Heart right ventricle (tissue), 16 donors: Measurements from ENCODE around the gene PRKCSH. TPM values are rescaled to one million over a fixed set of nuclear protein-coding genes. Genes with fewer than 3 reads are reported as not detected.
A peak's percentile ranks its signal among the peaks of the same experiment; 100 is the strongest.
"Not testable (repeated sequence)": the region's sequence is repeated elsewhere in the genome, so short reads cannot be mapped to it uniquely, and the experiment has no call there.

Experiments
- ATAC-seq, 8 donors: fragments of 200-7000 bp; cut with Tn5 transposase; one replicate each; pipeline ENCODE4 v1.9.1; 2020; ENCODE audit warnings: mild to moderate bottlenecking in 8 of 8, moderate library complexity in 8 of 8, moderate number of reproducible peaks in 1 of 8
- DNase-seq, 2 donors: peaks; one replicate each; pipeline ENCODE4 v3.0.0-alpha.2; 2020
- H3K27ac ChIP-seq, 10 donors: fragments of 200-600 bp; sonication (generic) in 2 of 10; one replicate each; pipeline versions ENCODE4 v1.5.0 to v1.8.0; 2020 to 2022; ENCODE audit warnings: mild to moderate bottlenecking in 3 of 10
- H3K27me3 ChIP-seq, 7 donors: fragments of 200-600 bp; one replicate each; pipeline ENCODE4 v1.8.0; 2021 to 2022; ENCODE audit warnings: mild to moderate bottlenecking in 2 of 7
- H3K36me3 ChIP-seq, 9 donors: fragments of 200-600 bp; sonication (generic) in 1 of 9; one replicate each; pipeline versions ENCODE4 v1.5.0 to v1.8.0; 2020 to 2022; ENCODE audit warnings: mild to moderate bottlenecking in 2 of 9
- H3K4me1 ChIP-seq, 9 donors: fragments of 200-600 bp; sonication (generic) in 1 of 9; one replicate each; pipeline versions ENCODE4 v1.5.0 to v1.8.0; 2020 to 2022; ENCODE audit warnings: mild to moderate bottlenecking in 4 of 9
- H3K4me3 ChIP-seq, 10 donors: fragments of 200-600 bp; sonication (generic) in 2 of 10; one replicate each; pipeline versions ENCODE4 v1.5.0 to v1.8.0; 2020 to 2022; ENCODE audit warnings: mild to moderate bottlenecking in 7 of 10, moderate library complexity in 2 of 10
- H3K9me3 ChIP-seq, 11 donors: fragments of 200-600 bp in 10 of 11; sonication (generic) in 2 of 11; one replicate each; pipeline versions ENCODE4 v1.5.0 to v1.8.0; 2013 to 2022; ENCODE audit warnings: mild to moderate bottlenecking in 2 of 11, control low read depth in 1 of 11, moderate library complexity in 1 of 11
- CTCF ChIP-seq, 9 donors: fragments of 200-600 bp; sonication (generic) in 2 of 9; IDR thresholded peaks; one replicate each; pipeline versions ENCODE4 v1.5.0 to v1.8.0; 2021 to 2022; ENCODE audit warnings: antibody characterized with exemption in 9 of 9, mild to moderate bottlenecking in 5 of 9, moderate library complexity in 1 of 9
- WGBS, 2 donors: extraction: QIAGEN DNeasy Blood & Tissue Kit; methylation state at CpG; one replicate each; pipeline ENCODE4 v1.1.7; 2013; ENCODE audit warnings: inconsistent platforms in 1 of 2; 5-methylcytosine and 5-hydroxymethylcytosine counted together
- intact Hi-C, 10 donors: fragments of 100-400 bp; cut with DNase I; formaldehyde crosslinking; loops; one replicate each; pipeline versions ENCODE4 v1.11.1 to v1.14.2; 2022
- polyA plus RNA-seq, 2 donors: library from polyadenylated mRNA; stranded (reverse); fragments of 200-250 nt; gene quantifications; one replicate each; pipeline ENCODE4 v1.2.3, GENCODE V29; 2013
- total RNA-seq, 10 donors: library from RNA; stranded (reverse); fragmentation: NEBNext Ultra II Directional in 3 of 10; extraction: Animal tissue kit (Norgen Biotek cat#: 25700) in 3 of 10; gene quantifications; one replicate each; pipeline versions ENCODE4 v1.2.1 to v1.2.4, GENCODE V29; 2021 to 2023
- donor health status: Arrhythmogenic right ventricular cardiomyopathy.
- donor health status: ischemic (EF 13 %, LVEDD 7.1; RV severe dilation, severe dysfunction).
- donor health status: healthy with polysubstance abuse.
- donor health status: DM: no; HTN: yes; CAD: no.
- donor health status: DM: no; HTN: no; CAD: no.
- donor health status: ischemic (EF 25% LVEDD 6.9; RV normal size, moderate dysfunction).
- donor health status: ischemic (EF 25% LVEDD 5.7; RV mildly dilated, moderate dysfunction).
- donor health status: healthy.
- donor health status: DM: yes; HTN: yes; CAD: no.
- donor health status: Ischemic cardiomyopathy.
- donor health status: ischemic (EF 35%, LVEDD 5.7; RV mildly dilated, moderate dysfunction).
- donor health status: nonischemic (EF 11% LVEDD 7.7; RV severe dilation, severe dysfunction).
- donor health status: DM: yes; HTN: yes; CAD: no.
- donor health status: PGD.
- donor health status: ischemic (EF 29% LVEDD 5.4; RV normal size, mild dysfunction).
- donor health status: nonischemic (EF 23%, LVEDD 6.1; RV moderate dilation, normal function).

Gene PRKCSH
- total and polyA plus RNA-seq, 12 donors: 84.3 to 177 (median 116) TPM

- H3K27ac ChIP-seq: no peak overlapping the region
- no peaks in the 10 kb centered on the region for H3K9me3 ChIP-seq
- no peak for TF ChIP-seq CTCF (IDR thresholded peaks at IDR 0.05)
- peaks cover 0 to 30% (median 18%) of the 10 kb centered on the region in 7 donors for H3K27me3 ChIP-seq
- no peak for ATAC-seq
- intact Hi-C loops: no loop called here
- 83 to 89% methylated on average over 7 of the region's 7 CpGs for WGBS, 2 donors
- no peak overlapping the region for H3K4me3 ChIP-seq
- H3K36me3 ChIP-seq: no peaks in the 10 kb centered on the region
- no peak for DNase-seq
- H3K4me1 ChIP-seq: peaks cover 0 to 8% (median 0%) of the 10 kb centered on the region in 9 donors
Measured at GRCh38 chr19:11456659-11457058, 21.2 kb downstream of the PRKCSH start.

- Histone ChIP-seq H3K27ac (no peak overlapping the region), H3K9me3 (no peaks in the 10 kb centered on the region), H3K4me3 (no peak overlapping the region), H3K4me1 (peaks cover 0 to 4% (median 0%) of the 10 kb centered on the region in 9 donors), H3K27me3 (peaks cover 0 to 30% (median 18%) of the 10 kb centered on the region in 7 donors), H3K36me3 (no peaks in the 10 kb centered on the region)
- ATAC-seq (no peak), DNase-seq (no peak)
- 17 to 21% methylated on average over 12 to 18 of the region's 18 CpGs for WGBS, 2 donors
- intact Hi-C loops: no loop called here
- TF ChIP-seq CTCF (IDR thresholded peaks at IDR 0.05): no peak
Measured at GRCh38 chr19:11457115-11457514, 21.7 kb downstream of the PRKCSH start.

- Histone ChIP-seq H3K27me3 (peaks cover 0 to 26% (median 18%) of the 10 kb centered on the region in 7 donors), H3K4me3 (no peak overlapping the region), H3K4me1 (no peaks in the 10 kb centered on the region), H3K36me3 (no peaks in the 10 kb centered on the region), H3K27ac (no peak overlapping the region), H3K9me3 (no peaks in the 10 kb centered on the region)
- WGBS, 2 donors: 87 to 90% methylated on average over 20 of the region's 20 CpGs
- DNase-seq (no peak), ATAC-seq (no peak)
- TF ChIP-seq CTCF (IDR thresholded peaks at IDR 0.05): no peak
- intact Hi-C loops: no loop called here
Measured at GRCh38 chr19:11457831-11458230, 22.4 kb downstream of the PRKCSH start.

- no peaks in the 10 kb centered on the region for H3K36me3 ChIP-seq
- ATAC-seq (peak in 1 of 8 donors; percentile 36), DNase-seq (no peak)
- WGBS, 2 donors: 86% methylated on average over 19 of the region's 19 CpGs
- no peaks in the 10 kb centered on the region for H3K4me1 ChIP-seq
- H3K4me3 ChIP-seq: no peak overlapping the region
- no peaks in the 10 kb centered on the region for H3K9me3 ChIP-seq
- H3K27ac ChIP-seq: no peak overlapping the region
- intact Hi-C loops: no loop called here
- peaks cover 0 to 23% (median 16%) of the 10 kb centered on the region in 7 donors for H3K27me3 ChIP-seq
- no peak for TF ChIP-seq CTCF (IDR thresholded peaks at IDR 0.05)
Measured at GRCh38 chr19:11458236-11458900, 22.9 kb downstream of the PRKCSH start.

- intact Hi-C loops: not testable (repeated sequence)
- 83 to 84% methylated on average over 11 of the region's 11 CpGs for WGBS, 2 donors
Measured at GRCh38 chr19:11458912-11459311, 23.5 kb downstream of the PRKCSH start.

More at GRCh38 chr19:11458912-11459311, 23.5 kb downstream of the PRKCSH start:
- H3K36me3 ChIP-seq, H3K9me3 ChIP-seq, H3K27ac ChIP-seq, ATAC-seq, H3K4me3 ChIP-seq, H3K4me1 ChIP-seq, DNase-seq: not testable (repeated sequence)
- peaks cover 0 to 23% (median 16%) of the 10 kb centered on the region in 7 donors for H3K27me3 ChIP-seq
